PC-3 (cell line): Measurements from ENCODE around the gene NUBPL.

Source experiments
- EZH2 ChIP-seq: fragments of 300-600 bp; sonication (generic); IDR thresholded peaks from one replicate; pipeline ENCODE4 v1.6.1; 2017; ENCODE audit warnings: antibody characterized with exemption, mild to moderate bottlenecking, low read length; ENCODE audit not compliant: unreplicated experiment
- TF ChIP-seq, protein P1 (sequence below): fragments of 300-600 bp; sonication (generic); conservative IDR thresholded peaks from 2 replicates; pipeline ENCODE4 v1.5.1; 2017; ENCODE audit warnings: antibody characterized with exemption, low read depth, mild to moderate bottlenecking, low read length

DNA sequence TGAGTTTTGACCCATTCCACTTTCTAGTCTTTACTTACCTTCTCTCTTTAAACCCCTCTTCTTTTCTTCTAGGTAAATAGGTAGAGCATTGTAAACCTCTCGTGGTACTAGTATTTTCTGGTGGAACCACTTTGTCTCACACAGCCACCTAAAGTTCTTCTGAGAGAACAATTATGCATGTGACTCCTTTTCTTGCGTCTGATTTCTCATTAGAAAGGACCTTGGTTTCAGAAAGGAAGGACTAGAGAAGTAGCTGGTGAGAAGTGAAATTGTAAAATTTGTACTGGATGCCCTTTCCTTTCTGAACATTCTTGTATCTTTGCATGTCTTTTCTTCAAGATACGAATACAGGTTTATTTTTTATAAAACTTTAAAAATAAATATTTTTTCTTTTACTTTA lies 99.0 kb downstream of the NUBPL start:
- TF ChIP-seq, protein P1, sequence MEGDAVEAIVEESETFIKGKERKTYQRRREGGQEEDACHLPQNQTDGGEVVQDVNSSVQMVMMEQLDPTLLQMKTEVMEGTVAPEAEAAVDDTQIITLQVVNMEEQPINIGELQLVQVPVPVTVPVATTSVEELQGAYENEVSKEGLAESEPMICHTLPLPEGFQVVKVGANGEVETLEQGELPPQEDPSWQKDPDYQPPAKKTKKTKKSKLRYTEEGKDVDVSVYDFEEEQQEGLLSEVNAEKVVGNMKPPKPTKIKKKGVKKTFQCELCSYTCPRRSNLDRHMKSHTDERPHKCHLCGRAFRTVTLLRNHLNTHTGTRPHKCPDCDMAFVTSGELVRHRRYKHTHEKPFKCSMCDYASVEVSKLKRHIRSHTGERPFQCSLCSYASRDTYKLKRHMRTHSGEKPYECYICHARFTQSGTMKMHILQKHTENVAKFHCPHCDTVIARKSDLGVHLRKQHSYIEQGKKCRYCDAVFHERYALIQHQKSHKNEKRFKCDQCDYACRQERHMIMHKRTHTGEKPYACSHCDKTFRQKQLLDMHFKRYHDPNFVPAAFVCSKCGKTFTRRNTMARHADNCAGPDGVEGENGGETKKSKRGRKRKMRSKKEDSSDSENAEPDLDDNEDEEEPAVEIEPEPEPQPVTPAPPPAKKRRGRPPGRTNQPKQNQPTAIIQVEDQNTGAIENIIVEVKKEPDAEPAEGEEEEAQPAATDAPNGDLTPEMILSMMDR = no peak
- no peak for TF ChIP-seq EZH2
